ENCODE data around the gene FBXW11. TPM values are rescaled to one million over a fixed set of nuclear protein-coding genes. Genes with fewer than 3 reads are reported as not detected.

FBXW11 gene
- total and polyA plus RNA-seq, 4 donors = 7.6 to 87.5 (median 35.2) TPM

GRCh38 chr5:171845040-171845630, 161.3 kb downstream of the FBXW11 start:
- TF ChIP-seq CTCF (IDR thresholded peaks at IDR 0.05; ENCODE audit: control extremely low read depth, extremely low read depth) = no peak
- no peak for DNase-seq
- Histone ChIP-seq H3K9me3 (ENCODE audit: control insufficient read depth in 4 of 4, insufficient read depth in 3 of 4, low read length in 3 of 4) (no peaks in the 10 kb centered on the region), H3K4me3 (no peak overlapping the region), H3K36me3 (ENCODE audit: control insufficient read depth in 4 of 4, insufficient read depth in 4 of 4, low read length in 4 of 4) (no peaks in the 10 kb centered on the region), H3K9ac (ENCODE audit: insufficient read depth in 1 of 2, low read length in 2 of 2) (no peak overlapping the region), H3K4me1 (ENCODE audit: control insufficient read depth in 5 of 5, insufficient read depth in 5 of 5, low read length in 5 of 5) (peaks cover 0 to 5% (median 4%) of the 10 kb centered on the region in 5 donors), H3K27me3 (ENCODE audit: control insufficient read depth in 3 of 3, insufficient read depth in 3 of 3, low read length in 2 of 3) (no peaks in the 10 kb centered on the region), H3K27ac (ENCODE audit: low read depth in 1 of 2, low read length in 1 of 2) (no peak overlapping the region)
- WGBS, 2 donors = 61 to 81% methylated on average over 11 of the region's 11 CpGs
- no peak for ATAC-seq (ENCODE audit: insufficient read depth, low FRiP score)

- DNase-seq (no peak), ATAC-seq (ENCODE audit: insufficient read depth, low FRiP score) (no peak)
- H3K9me3 ChIP-seq (ENCODE audit: control insufficient read depth in 4 of 4, insufficient read depth in 3 of 4, low read length in 3 of 4) = no peaks in the 10 kb centered on the region
- no peaks in the 10 kb centered on the region for H3K36me3 ChIP-seq (ENCODE audit: control insufficient read depth in 4 of 4, insufficient read depth in 4 of 4, low read length in 4 of 4)
- no peak for TF ChIP-seq CTCF (IDR thresholded peaks at IDR 0.05; ENCODE audit: control extremely low read depth, extremely low read depth)
- H3K27me3 ChIP-seq (ENCODE audit: control insufficient read depth in 3 of 3, insufficient read depth in 3 of 3, low read length in 2 of 3) = no peaks in the 10 kb centered on the region
- H3K9ac ChIP-seq (ENCODE audit: insufficient read depth in 1 of 2, low read length in 2 of 2) = no peak overlapping the region
- H3K27ac ChIP-seq (ENCODE audit: low read depth in 1 of 2, low read length in 1 of 2) = no peak overlapping the region
- H3K4me1 ChIP-seq (ENCODE audit: control insufficient read depth in 5 of 5, insufficient read depth in 5 of 5, low read length in 5 of 5) = peaks cover 0 to 2% (median 0%) of the 10 kb centered on the region in 5 donors
- H3K4me3 ChIP-seq = no peak overlapping the region
- WGBS, 2 donors = 64 to 78% methylated on average over 5 of the region's 5 CpGs
Measured at GRCh38 chr5:171842777-171843328, 163.6 kb downstream of the FBXW11 start.

- Histone ChIP-seq H3K4me3 (no peak overlapping the region), H3K36me3 (ENCODE audit: control insufficient read depth in 4 of 4, insufficient read depth in 4 of 4, low read length in 4 of 4) (no peaks in the 10 kb centered on the region), H3K9me3 (ENCODE audit: control insufficient read depth in 4 of 4, insufficient read depth in 3 of 4, low read length in 3 of 4) (no peaks in the 10 kb centered on the region), H3K27ac (ENCODE audit: low read depth in 1 of 2, low read length in 1 of 2) (no peak overlapping the region), H3K27me3 (ENCODE audit: control insufficient read depth in 3 of 3, insufficient read depth in 3 of 3, low read length in 2 of 3) (no peaks in the 10 kb centered on the region), H3K9ac (ENCODE audit: insufficient read depth in 1 of 2, low read length in 2 of 2) (no peak overlapping the region), H3K4me1 (ENCODE audit: control insufficient read depth in 5 of 5, insufficient read depth in 5 of 5, low read length in 5 of 5) (no peaks in the 10 kb centered on the region)
- ATAC-seq (ENCODE audit: insufficient read depth, low FRiP score) = no peak
- 52 to 70% methylated on average over 24 of the region's 24 CpGs for WGBS, 2 donors
- no peak for DNase-seq
- TF ChIP-seq CTCF (IDR thresholded peaks at IDR 0.05; ENCODE audit: control extremely low read depth, extremely low read depth) = no peak
Measured at GRCh38 chr5:171841984-171842776, 164.3 kb downstream of the FBXW11 start.
